ENCODE measurements around the gene TMEM269. TPM values are rescaled to one million over a fixed set of nuclear protein-coding genes. Genes with fewer than 3 reads are reported as not detected.

Gene TMEM269, protein sequence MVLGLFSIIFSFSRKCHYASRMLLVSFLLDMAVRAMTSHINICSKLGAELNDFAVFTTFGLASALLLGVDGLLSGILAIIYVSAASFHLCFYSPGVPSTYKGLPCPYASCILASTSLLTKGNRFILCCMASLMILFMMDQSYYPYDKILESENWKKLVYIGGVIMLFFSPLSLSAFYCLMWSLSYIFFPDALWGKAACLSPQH
- 1.0 TPM for total RNA-seq

- Histone ChIP-seq H3K27me3 (ENCODE audit: insufficient read depth, low read length) (no peaks in the 10 kb centered on the region), H3K9me3 (ENCODE audit: low read depth, low read length) (no peaks in the 10 kb centered on the region), H3K4me1 (ENCODE audit: insufficient read depth, low read length) (peaks cover 13% of the 10 kb centered on the region), H3K4me3 (ENCODE audit: low read length) (no peak within 1 kb of the TSS)
Observed at GRCh38 chr1:42784946-42785693, at the start of gene TMEM269. Gene TMEM269 (plus strand): TSS chr1:42784991. CDS start chr1:42789894, 4,903 bp downstream.

GRCh38 chr1:42735056-42735455, 49.7 kb upstream of the TMEM269 start:
- H3K4me1 ChIP-seq (ENCODE audit: insufficient read depth, low read length), result peaks cover 22% of the 10 kb centered on the region
- H3K9me3 ChIP-seq (ENCODE audit: low read depth, low read length), result no peaks in the 10 kb centered on the region
- no peaks in the 10 kb centered on the region for H3K27me3 ChIP-seq (ENCODE audit: insufficient read depth, low read length)
- no peak overlapping the region for H3K4me3 ChIP-seq (ENCODE audit: low read length)

DNA sequence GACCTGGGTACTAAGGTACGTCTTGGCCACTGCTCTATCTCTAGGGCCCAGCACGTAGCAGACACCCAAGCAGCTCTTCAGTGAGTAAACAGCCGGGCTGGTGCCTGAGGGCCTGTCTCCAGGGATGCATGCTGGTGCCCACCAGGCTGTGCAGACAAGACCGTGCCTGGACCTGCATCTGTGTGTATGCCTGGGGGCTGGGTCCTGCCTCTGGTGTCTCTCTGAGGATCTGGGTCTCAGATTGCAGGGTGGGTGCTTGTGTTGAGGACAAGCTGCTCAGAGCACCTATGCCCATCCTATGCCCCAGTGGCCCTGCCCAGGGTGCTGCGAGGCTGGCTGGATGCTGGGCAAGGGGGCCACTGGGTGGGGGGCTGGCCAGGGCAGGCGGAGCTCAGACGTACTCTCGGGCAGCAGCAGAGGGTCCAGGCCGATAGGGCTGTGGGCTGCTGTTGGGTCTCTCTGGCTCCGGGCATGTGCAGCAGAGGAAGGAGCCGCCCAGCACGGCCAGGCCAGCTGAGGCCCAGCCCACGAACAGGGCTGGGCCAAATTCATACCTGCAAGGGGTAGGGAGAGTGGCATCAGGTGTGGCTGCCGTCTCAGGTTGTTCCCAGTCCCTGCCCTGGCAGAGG, 49.2 kb upstream of the TMEM269 start:
- H3K4me3 ChIP-seq (ENCODE audit: low read length), result no peak overlapping the region
- H3K9me3 ChIP-seq (ENCODE audit: low read depth, low read length), result no peaks in the 10 kb centered on the region
- peaks cover 22% of the 10 kb centered on the region for H3K4me1 ChIP-seq (ENCODE audit: insufficient read depth, low read length)
- no peaks in the 10 kb centered on the region for H3K27me3 ChIP-seq (ENCODE audit: insufficient read depth, low read length)

DNA sequence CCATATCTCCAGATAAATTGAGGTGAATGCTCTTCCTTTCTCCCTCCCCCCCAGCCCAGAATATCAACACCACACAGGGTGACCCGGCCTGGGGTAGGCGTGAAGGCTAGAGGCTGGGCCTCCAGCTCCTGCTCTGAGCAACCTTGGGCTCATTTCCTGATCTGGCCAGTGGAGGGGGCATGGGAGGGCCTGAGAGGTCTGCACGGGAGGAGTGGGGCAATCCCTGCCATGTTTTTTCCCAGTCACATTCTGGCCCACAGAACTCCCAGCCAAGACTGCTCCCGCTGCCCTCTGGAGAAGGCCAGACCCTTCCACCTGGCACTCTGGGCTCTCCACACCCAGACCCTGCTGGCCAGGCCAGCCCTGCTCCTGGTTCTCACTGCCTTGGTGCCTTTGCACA, 48.6 kb upstream of the TMEM269 start:
- Histone ChIP-seq H3K27me3 (ENCODE audit: insufficient read depth, low read length) (no peaks in the 10 kb centered on the region), H3K4me3 (ENCODE audit: low read length) (no peak overlapping the region), H3K9me3 (ENCODE audit: low read depth, low read length) (no peaks in the 10 kb centered on the region), H3K4me1 (ENCODE audit: insufficient read depth, low read length) (peaks cover 22% of the 10 kb centered on the region)

GRCh38 chr1:42736571-42737200, 48.1 kb upstream of the TMEM269 start:
- H3K4me3 ChIP-seq (ENCODE audit: low read length), result no peak overlapping the region
- H3K4me1 ChIP-seq (ENCODE audit: insufficient read depth, low read length), result peaks cover 22% of the 10 kb centered on the region
- no peaks in the 10 kb centered on the region for H3K9me3 ChIP-seq (ENCODE audit: low read depth, low read length)
- H3K27me3 ChIP-seq (ENCODE audit: insufficient read depth, low read length), result no peaks in the 10 kb centered on the region

DNA sequence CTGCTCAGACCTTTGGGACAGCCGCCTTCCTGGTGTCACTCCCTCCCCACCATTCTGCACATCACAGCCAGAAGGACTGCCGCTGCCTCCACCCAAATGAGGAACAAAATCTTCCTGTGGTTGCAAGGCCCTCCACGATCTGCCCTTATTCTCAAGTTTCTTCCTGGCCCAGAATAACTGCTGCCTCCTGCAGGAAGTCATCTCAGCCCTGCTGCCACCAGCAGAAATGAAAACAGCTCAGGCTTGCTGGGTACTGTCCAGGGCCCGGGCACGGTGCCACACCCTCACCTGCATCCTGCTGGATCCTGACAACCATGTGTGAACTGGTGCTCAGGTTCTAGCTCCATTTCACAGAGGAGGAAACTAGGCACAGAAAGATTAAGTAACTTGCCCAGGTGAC, 47.5 kb upstream of the TMEM269 start:
- Histone ChIP-seq H3K4me1 (ENCODE audit: insufficient read depth, low read length) (peaks cover 22% of the 10 kb centered on the region), H3K27me3 (ENCODE audit: insufficient read depth, low read length) (no peaks in the 10 kb centered on the region), H3K4me3 (ENCODE audit: low read length) (no peak overlapping the region), H3K9me3 (ENCODE audit: low read depth, low read length) (no peaks in the 10 kb centered on the region)

DNA sequence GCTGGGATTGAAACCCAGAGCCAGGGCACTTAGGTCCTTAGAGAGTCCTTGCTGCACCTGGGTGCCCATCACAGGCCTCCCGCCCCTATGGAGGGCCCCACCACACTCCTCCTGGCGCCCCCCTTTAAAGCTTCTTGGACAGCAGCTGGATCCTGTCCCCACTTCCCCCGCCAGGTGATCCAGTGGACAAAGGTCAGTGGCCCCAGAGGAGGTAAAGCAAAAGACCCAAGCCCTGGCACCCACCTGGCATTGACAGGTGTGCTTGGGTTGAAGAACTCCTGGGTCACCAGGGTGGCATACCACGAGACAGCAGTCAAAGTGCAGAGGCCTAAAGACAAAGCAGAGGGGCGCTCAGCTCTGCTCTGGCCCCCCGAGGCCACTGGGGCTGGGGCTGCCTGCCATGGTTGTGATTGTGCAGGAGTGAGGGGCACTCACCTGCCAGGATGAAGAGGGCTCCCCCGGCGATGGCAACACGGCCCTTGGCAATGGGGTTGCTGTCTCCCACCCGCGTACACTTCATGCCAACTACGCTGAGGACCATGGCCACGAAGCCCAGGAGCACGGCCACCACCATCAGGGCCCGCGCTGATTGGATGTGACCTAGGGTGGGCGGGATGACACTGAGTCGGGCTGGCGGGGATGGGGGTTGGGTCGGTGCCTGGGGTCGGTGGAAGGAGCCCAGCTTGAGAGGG, 46.7 kb upstream of the TMEM269 start:
- no peak overlapping the region for H3K4me3 ChIP-seq (ENCODE audit: low read length)

GRCh38 chr1:42738678-42739226, 46.0 kb upstream of the TMEM269 start:
- H3K9me3 ChIP-seq (ENCODE audit: low read depth, low read length), result no peaks in the 10 kb centered on the region
- no peaks in the 10 kb centered on the region for H3K27me3 ChIP-seq (ENCODE audit: insufficient read depth, low read length)
- H3K4me1 ChIP-seq (ENCODE audit: insufficient read depth, low read length), result peaks cover 22% of the 10 kb centered on the region
- no peak overlapping the region for H3K4me3 ChIP-seq (ENCODE audit: low read length)

More for the DNA sequence above, 46.7 kb upstream of the TMEM269 start:
- H3K4me1 ChIP-seq (ENCODE audit: insufficient read depth, low read length), result peaks cover 22% of the 10 kb centered on the region
- H3K27me3 ChIP-seq (ENCODE audit: insufficient read depth, low read length), result no peaks in the 10 kb centered on the region
- H3K9me3 ChIP-seq (ENCODE audit: low read depth, low read length), result no peaks in the 10 kb centered on the region

- Histone ChIP-seq H3K9me3 (ENCODE audit: low read depth, low read length) (no peaks in the 10 kb centered on the region), H3K4me3 (ENCODE audit: low read length) (no peak within 1 kb of the TSS), H3K4me1 (ENCODE audit: insufficient read depth, low read length) (peaks cover 22% of the 10 kb centered on the region), H3K27me3 (ENCODE audit: insufficient read depth, low read length) (no peaks in the 10 kb centered on the region)
Observed at GRCh38 chr1:42739753-42740700, 44.8 kb upstream of the TMEM269 start, which contains the start of gene CLDN19. Gene CLDN19 (minus strand): TSS chr1:42740236. CDS start chr1:42740063, 173 bp downstream.

- H3K27me3 ChIP-seq (ENCODE audit: insufficient read depth, low read length), result no peaks in the 10 kb centered on the region
- H3K9me3 ChIP-seq (ENCODE audit: low read depth, low read length), result no peaks in the 10 kb centered on the region
- H3K4me1 ChIP-seq (ENCODE audit: insufficient read depth, low read length), result peaks cover 22% of the 10 kb centered on the region
- no peak overlapping the region for H3K4me3 ChIP-seq (ENCODE audit: low read length)
Observed at GRCh38 chr1:42740851-42741580, 43.8 kb upstream of the TMEM269 start.

GRCh38 chr1:42741706-42742105, 43.1 kb upstream of the TMEM269 start:
- Histone ChIP-seq H3K4me3 (ENCODE audit: low read length) (no peak overlapping the region), H3K27me3 (ENCODE audit: insufficient read depth, low read length) (no peaks in the 10 kb centered on the region), H3K4me1 (ENCODE audit: insufficient read depth, low read length) (peaks cover 15% of the 10 kb centered on the region), H3K9me3 (ENCODE audit: low read depth, low read length) (no peaks in the 10 kb centered on the region)

DNA sequence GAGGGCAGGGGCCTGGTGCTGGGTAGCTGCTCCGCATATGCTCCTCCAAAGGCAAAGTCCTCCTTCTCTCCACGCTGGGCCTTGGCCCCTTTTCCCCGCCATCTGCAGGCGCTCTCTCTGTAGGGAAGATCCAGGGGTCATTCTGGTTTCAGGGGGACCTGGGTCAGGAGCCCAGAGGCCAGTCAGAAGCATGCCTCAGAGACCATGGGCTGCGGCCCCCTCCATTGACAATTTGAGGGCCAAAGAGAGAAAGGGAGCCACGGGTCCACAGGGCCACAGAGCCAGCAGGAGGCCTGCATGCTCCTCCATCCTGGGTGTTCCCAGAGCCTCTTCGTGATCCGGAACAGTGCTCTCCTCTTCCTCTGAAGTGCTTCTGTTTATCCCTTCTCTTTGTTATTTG, 42.6 kb upstream of the TMEM269 start:
- no peaks in the 10 kb centered on the region for H3K9me3 ChIP-seq (ENCODE audit: low read depth, low read length)
- H3K4me3 ChIP-seq (ENCODE audit: low read length), result no peak overlapping the region
- peaks cover 11% of the 10 kb centered on the region for H3K4me1 ChIP-seq (ENCODE audit: insufficient read depth, low read length)
- no peaks in the 10 kb centered on the region for H3K27me3 ChIP-seq (ENCODE audit: insufficient read depth, low read length)
